PFSK-1 (cell line): ENCODE results near the gene PTPRN2.

Experiments
- FOXP2 ChIP-seq: optimal IDR thresholded peaks from 2 replicates; pipeline ENCODE3; 2011; ENCODE audit warnings: borderline replicate concordance, control low read depth, inconsistent platforms; ENCODE audit not compliant: insufficient read depth; ENCODE audit errors: extremely low read length, extremely low read depth
- POLR2AphosphoS5 ChIP-seq: IDR thresholded peaks from 2 replicates; pipeline ENCODE4 v1.6.1; 2012; ENCODE audit warnings: low read depth, mild to moderate bottlenecking, control low read depth, low read length, moderate library complexity
- REST ChIP-seq, 2 experiments: IDR thresholded peaks; 2 replicates each; pipeline versions ENCODE4 v1.6.1 to v1.8.0; 2011 to 2012; ENCODE audit warnings: low read depth in 2 of 2, low read length in 2 of 2, control low read depth in 1 of 2, inconsistent platforms in 1 of 2, mild to moderate bottlenecking in 1 of 2, moderate library complexity in 1 of 2; ENCODE audit not compliant: insufficient read depth in 1 of 2
- SIN3A ChIP-seq: IDR thresholded peaks from 2 replicates; pipeline ENCODE4 v1.6.1; 2012; ENCODE audit warnings: mild to moderate bottlenecking, low read length, moderate library complexity, borderline replicate concordance; ENCODE audit not compliant: insufficient read depth
- TAF1 ChIP-seq: IDR thresholded peaks from 2 replicates; pipeline ENCODE4 v1.6.1; 2012; ENCODE audit warnings: low read length, control low read depth, borderline replicate concordance; ENCODE audit not compliant: insufficient read depth

DNA sequence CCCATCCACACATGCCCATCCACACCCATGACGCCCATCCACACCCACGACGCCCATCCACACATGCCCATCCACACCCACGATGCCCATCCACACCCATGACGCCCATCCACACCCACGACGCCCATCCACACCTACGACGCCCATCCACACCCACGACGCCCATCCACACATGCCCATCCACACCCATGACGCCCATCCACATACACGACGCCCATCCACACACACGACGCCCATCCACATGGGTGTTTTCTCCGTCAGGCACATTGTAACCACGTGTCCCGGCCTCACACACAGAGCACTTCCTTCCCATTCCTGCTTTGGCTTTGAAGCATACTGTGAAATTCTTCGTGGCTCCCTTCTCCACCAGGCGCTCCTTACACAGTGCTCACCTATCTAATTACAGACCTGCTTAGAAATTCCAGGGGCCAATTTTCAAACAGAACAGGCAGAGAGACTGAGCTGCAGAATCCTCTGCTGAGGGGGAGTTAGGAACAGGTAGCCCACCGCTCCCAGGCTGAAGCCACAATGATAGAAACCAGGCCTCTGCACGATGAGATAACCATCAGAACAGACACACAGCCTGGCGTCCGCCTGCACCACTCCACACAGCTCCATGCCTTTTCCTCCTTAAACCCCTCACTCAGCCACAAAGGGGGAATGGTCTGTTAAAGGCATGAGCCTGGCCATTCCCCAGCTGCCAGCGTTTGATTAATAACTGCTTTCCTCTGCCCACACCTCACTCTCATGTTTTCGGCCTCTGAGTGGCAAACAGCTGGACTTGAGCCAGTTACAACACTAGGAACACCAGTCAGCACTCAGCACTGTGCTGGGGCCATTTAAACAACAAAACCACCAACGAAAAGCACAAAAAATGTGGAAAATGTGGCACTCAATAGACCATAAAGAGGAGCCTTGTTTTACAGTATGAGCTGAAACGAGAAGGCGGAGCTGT, 501.6 kb downstream of the PTPRN2 start:
- TF ChIP-seq REST (IDR thresholded peaks at IDR 0.05; ENCODE audit: insufficient read depth in 1 of 2, low read depth in 2 of 2, low read length in 2 of 2): no peak
- TF ChIP-seq POLR2AphosphoS5: no peak
- no peak for TF ChIP-seq TAF1
- TF ChIP-seq SIN3A: no peak
- no peak for TF ChIP-seq FOXP2
